HG03432 (cell line): ENCODE results near the gene IGFALS.
A peak's percentile ranks its signal among the peaks of the same experiment; 100 is the strongest.

Experiments used
- ATAC-seq: cut with Tn5 transposase; IDR thresholded peaks from one replicate; pipeline ENCODE4 v1.9.1; 2021; ENCODE audit warnings: mild to moderate bottlenecking, moderate library complexity; ENCODE audit not compliant: unreplicated experiment

Gene IGFALS

GRCh38 chr16:1793578-1794220, at the start of gene IGFALS:
Gene IGFALS, minus strand, starts transcription at chr16:1793705. Its CDS starts 53 bp downstream, at chr16:1793652.
- no peak for ATAC-seq

GRCh38 chr16:1839554-1839953, 46.0 kb upstream of the IGFALS start:
- ATAC-seq, result no peak

- no peak for ATAC-seq
Measured at GRCh38 chr16:1834096-1834495, 40.6 kb upstream of the IGFALS start.

- ATAC-seq, result no peak
Measured at GRCh38 chr16:1832838-1833454, 39.4 kb upstream of the IGFALS start.

- no peak for ATAC-seq
Measured at GRCh38 chr16:1831186-1832075, 37.9 kb upstream of the IGFALS start.

GRCh38 chr16:1830213-1830612, 36.7 kb upstream of the IGFALS start:
- ATAC-seq, result no peak

- no peak for ATAC-seq
Measured at GRCh38 chr16:1828645-1829410, 35.3 kb upstream of the IGFALS start.

- peak; percentile 80 for ATAC-seq
Measured at GRCh38 chr16:1826691-1827573, 33.4 kb upstream of the IGFALS start, which contains the start of the genes FAHD1 and HAGH. Gene FAHD1, plus strand, starts transcription at chr16:1827206. Its CDS starts 33 bp downstream, at chr16:1827239. Gene HAGH, minus strand, starts transcription at chr16:1826825. Its CDS starts 38 bp downstream, at chr16:1826787.

GRCh38 chr16:1825864-1826690, 32.6 kb upstream of the IGFALS start:
- ATAC-seq, result peak; percentile 53

GRCh38 chr16:1825381-1825863, 31.9 kb upstream of the IGFALS start:
- ATAC-seq, result no peak

- no peak for ATAC-seq
Measured at GRCh38 chr16:1823821-1824220, 30.3 kb upstream of the IGFALS start.

- ATAC-seq, result no peak
Measured at GRCh38 chr16:1822801-1823200, 29.3 kb upstream of the IGFALS start.

- ATAC-seq, result no peak
Measured at GRCh38 chr16:1821861-1822611, 28.5 kb upstream of the IGFALS start.

GRCh38 chr16:1820946-1821290, 27.4 kb upstream of the IGFALS start:
- ATAC-seq, result no peak

- ATAC-seq, result no peak
Measured at GRCh38 chr16:1820096-1820945, 26.8 kb upstream of the IGFALS start.

- ATAC-seq, result no peak
Measured at GRCh38 chr16:1819611-1820010, 26.1 kb upstream of the IGFALS start.

- ATAC-seq, result no peak
Measured at GRCh38 chr16:1818873-1819525, 25.5 kb upstream of the IGFALS start.
